K562 (cell line): ENCODE data around the gene LRRC1. TPM values are rescaled to one million over a fixed set of nuclear protein-coding genes. Genes with fewer than 3 reads are reported as not detected.

Experiments
- ATAC-seq: fragments of 200-7000 bp; cut with Tn5 transposase; 3 replicates; pipeline ENCODE4 v1.9.1; 2020; ENCODE audit warnings: moderate library complexity
- BruUV-seq: library from RNA; stranded (reverse); fragments of 400-500 nt; replicated peaks from 2 replicates; lab custom pipeline; 2021; lab: Mats Ljungman, UMichigan
- CTCF ChIA-PET: fragments of 300-600 bp; formaldehyde crosslinking; extraction: SDS; loops from one replicate; lab custom pipeline; 2021; ENCODE audit warnings: low intra/inter-chr PET ratio; lab: Yijun Ruan, JAX
- POLR2A ChIA-PET: fragments of 300-600, 350-650 bp; sonication (Branson Sonifier 250); formaldehyde crosslinking; extraction: SDS; loops from one replicate; lab custom pipeline; 2021; ENCODE audit warnings: antibody characterized with exemption, inconsistent platforms; lab: Yijun Ruan, JAX
- DNase-seq, 4 experiments: peaks; one replicate each; pipeline versions ENCODE4 v3.0.0 to v3.0.0-alpha.2; 2011 to 2018; ENCODE audit warnings: low spot score in 3 of 4, mixed read lengths in 3 of 4; ENCODE audit errors: extremely low read depth in 1 of 4
- FAIRE-seq: peaks from 2 replicates; lab custom pipeline; 2011; peaks lifted over from hg19 to GRCh38; lab: Jason Lieb, UNC
- H2AFZ ChIP-seq: 2 replicates; pipeline ENCODE4 v1.6.0; 2011; ENCODE audit warnings: low read depth, low read length, control low read depth, inconsistent platforms
- H3K27ac ChIP-seq: fragments of 200-600 bp; 3 replicates; pipeline ENCODE4 v1.8.0; 2011; ENCODE audit warnings: low read depth, mild to moderate bottlenecking, control low read depth, inconsistent platforms, low read length, moderate library complexity, mixed read lengths; ENCODE audit errors: extremely low read depth
- H3K27me3 ChIP-seq, 2 experiments: fragments of 300-600 bp in 1 of 2; 2 replicates in 1 of 2; 3 replicates in 1 of 2; pipeline versions ENCODE4 v1.6.0 to v1.8.0; 2011; ENCODE audit warnings: inconsistent platforms in 2 of 2, low read length in 2 of 2, mild to moderate bottlenecking in 1 of 2, mixed read lengths in 1 of 2, moderate library complexity in 1 of 2; ENCODE audit not compliant: control insufficient read depth in 2 of 2, insufficient read depth in 2 of 2
- H3K36me3 ChIP-seq: fragments of 300-600 bp; 3 replicates; pipeline ENCODE4 v1.8.0; 2011; ENCODE audit warnings: mild to moderate bottlenecking, low read length, inconsistent platforms; ENCODE audit not compliant: control insufficient read depth, insufficient read depth
- H3K4me1 ChIP-seq, 2 experiments: fragments of 200-600 bp in 1 of 2; replicated peaks in 1 of 2; 2 replicates in 1 of 2; 3 replicates in 1 of 2; pipeline versions ENCODE4 v1.5.1 to v1.8.0; 2011; ENCODE audit warnings: inconsistent platforms in 2 of 2, low read length in 2 of 2, mild to moderate bottlenecking in 1 of 2, mixed read lengths in 1 of 2, moderate library complexity in 1 of 2; ENCODE audit not compliant: control insufficient read depth in 2 of 2, insufficient read depth in 2 of 2
- H3K4me2 ChIP-seq: 2 replicates; pipeline ENCODE4 v1.6.1; 2011; ENCODE audit warnings: low read length, control low read depth, inconsistent platforms, mixed read lengths; ENCODE audit not compliant: insufficient read depth
- H3K4me3 ChIP-seq: fragments of 200-600 bp; sonication (generic), shearing (Covaris generic); 2 replicates; pipeline ENCODE4 v1.5.1; 2016; ENCODE audit warnings: control low read depth, inconsistent platforms
- H3K79me2 ChIP-seq: fragments of 200-600 bp; 3 replicates; pipeline ENCODE4 v1.8.0; 2011; ENCODE audit warnings: low read length, inconsistent platforms; ENCODE audit not compliant: control insufficient read depth, insufficient read depth
- H3K9ac ChIP-seq, 2 experiments: 2 replicates each; pipeline versions ENCODE4 v1.6.0 to v1.6.1; 2011; ENCODE audit warnings: low read depth in 2 of 2, low read length in 2 of 2, control low read depth in 1 of 2, inconsistent platforms in 1 of 2, mild to moderate bottlenecking in 1 of 2, mixed read lengths in 1 of 2; ENCODE audit not compliant: insufficient read depth in 1 of 2
- H3K9me1 ChIP-seq: one replicate; pipeline ENCODE4 v1.6.0; 2011; ENCODE audit warnings: inconsistent platforms, mild to moderate bottlenecking, low read length, moderate library complexity; ENCODE audit not compliant: control insufficient read depth, insufficient read depth
- H3K9me3 ChIP-seq: replicated peaks from 2 replicates; pipeline ENCODE4 v1.5.1; 2011; ENCODE audit warnings: low read depth, low read length, inconsistent platforms; ENCODE audit not compliant: control insufficient read depth, insufficient read depth
- H4K20me1 ChIP-seq: replicated peaks from 2 replicates; pipeline ENCODE4 v1.6.1; 2011; ENCODE audit warnings: low read length, inconsistent platforms, mixed read lengths; ENCODE audit not compliant: control insufficient read depth, insufficient read depth
- DLX4 ChIP-seq: fragments of 250-450 bp; sonication (Bioruptor Pico); IDR thresholded peaks from 2 replicates; pipeline ENCODE4 v1.6.1; 2021; ENCODE audit warnings: mild to moderate bottlenecking
- FOXK1 ChIP-seq: sonication (generic); formaldehyde crosslinking; IDR thresholded peaks from 2 replicates; pipeline ENCODE4 v1.8.0; 2022; ENCODE audit warnings: missing genetic modification reagents, mild to moderate bottlenecking, borderline replicate concordance
- MLX ChIP-seq, 2 experiments: fragments of 450-650 bp in 1 of 2; sonication (generic) in 1 of 2; formaldehyde crosslinking; conservative IDR thresholded peaks; 2 replicates each; pipeline versions ENCODE4 v1.4.0 to v1.8.1; 2020 to 2022; ENCODE audit warnings: mild to moderate bottlenecking in 1 of 2, missing genetic modification reagents in 1 of 2
- PHF21A ChIP-seq: fragments of 450-650 bp; IDR thresholded peaks from 2 replicates; pipeline ENCODE4 v1.6.1; 2017; ENCODE audit warnings: low read depth, borderline replicate concordance
- PHF8 ChIP-seq: fragments of 200-600 bp; sonication (generic); IDR thresholded peaks from 2 replicates; pipeline ENCODE4 v1.6.1; 2012; ENCODE audit warnings: mixed run types, mild to moderate bottlenecking, inconsistent platforms, low read length, moderate library complexity, borderline replicate concordance
- PTBP1 ChIP-seq: fragments of 200-400 bp; formaldehyde crosslinking; IDR thresholded peaks from 2 replicates; pipeline ENCODE4 v1.6.1; 2017; ENCODE audit warnings: low read depth, low read length
- RHOXF2B ChIP-seq: fragments of 250-450 bp; sonication (Bioruptor Pico); conservative IDR thresholded peaks from 2 replicates; pipeline ENCODE4 v1.5.1; 2021
- TSHZ1 ChIP-seq: fragments of 250-450 bp; sonication (Bioruptor Pico); IDR thresholded peaks from 2 replicates; pipeline ENCODE4 v1.4.0; 2020; ENCODE audit warnings: mild to moderate bottlenecking, moderate library complexity
- USF1 ChIP-seq: sonication (generic); formaldehyde crosslinking; IDR thresholded peaks from 2 replicates; pipeline ENCODE4 v1.9.0; 2022; ENCODE audit warnings: mild to moderate bottlenecking, missing genetic modification reagents
- ZNF212 ChIP-seq: fragments of 450-650 bp; formaldehyde crosslinking; IDR thresholded peaks from 2 replicates; pipeline ENCODE4 v1.4.0; 2020; ENCODE audit warnings: mild to moderate bottlenecking
- ZNF253 ChIP-seq: fragments of 250-450 bp; sonication (Bioruptor Pico); conservative IDR thresholded peaks from 2 replicates; pipeline ENCODE4 v1.6.1; 2021; ENCODE audit warnings: mild to moderate bottlenecking
- ZSCAN29 ChIP-seq: fragments of 450-650 bp; IDR thresholded peaks from 2 replicates; pipeline ENCODE4 v1.6.1; 2017
- WGBS: fragments of 100-300 bp; shearing (Covaris generic); methylation state at CpG from one replicate; pipeline ENCODE4 v1.1.6; 2016; ENCODE audit warnings: low coverage, mixed read lengths; ENCODE audit not compliant: insufficient coverage; ENCODE audit errors: missing lambda C conversion rate; 5-methylcytosine and 5-hydroxymethylcytosine counted together
- in situ Hi-C: fragments of 300-500 bp; cut with MboI; formaldehyde crosslinking; loops from 4 replicates; pipeline ENCODE4 v1.15.0; 2018; ENCODE audit warnings: inconsistent platforms, mixed read lengths
- intact Hi-C: fragments of 100-400 bp; cut with micrococcal nuclease; formaldehyde crosslinking; loops from 2 replicates; pipeline ENCODE4 v1.14.2; 2022
- polyA plus RNA-seq, 8 experiments: library from polyadenylated mRNA; depleted of rRNA in 4 of 8; stranded (reverse) in 5 of 8; unstranded in 3 of 8; fragments of >200 nt; fragmentation: Nextera tagmentation in 2 of 8; fragmentation: Illumina TruSeq in 1 of 8; extraction: Ambion mirVana in 2 of 8; extraction: Trizol in 1 of 8; gene quantifications; 2 replicates each; pipeline versions ENCODE4 v1.2.1 to v1.2.3, GENCODE V29; 2011 to 2014; ENCODE audit warnings: inconsistent platforms in 1 of 8, missing spikeins in 1 of 8
- total RNA-seq, 7 experiments: library from RNA; depleted of rRNA in 6 of 7; stranded (reverse); fragments of >200 nt in 6 of 7; fragmentation: Illumina TruSeq in 2 of 7; extraction: Trizol in 2 of 7; gene quantifications; 2 replicates each; pipeline versions ENCODE4 v1.2.1 to v1.2.3, GENCODE V29; 2011 to 2021; ENCODE audit warnings: low replicate concordance in 1 of 7

LRRC1 gene
- total and polyA plus RNA-seq, 9 of the 15 experiments (the other 6 are each of a cell fraction or from before 2014, with no cell fraction given), result not detected

DNA sequence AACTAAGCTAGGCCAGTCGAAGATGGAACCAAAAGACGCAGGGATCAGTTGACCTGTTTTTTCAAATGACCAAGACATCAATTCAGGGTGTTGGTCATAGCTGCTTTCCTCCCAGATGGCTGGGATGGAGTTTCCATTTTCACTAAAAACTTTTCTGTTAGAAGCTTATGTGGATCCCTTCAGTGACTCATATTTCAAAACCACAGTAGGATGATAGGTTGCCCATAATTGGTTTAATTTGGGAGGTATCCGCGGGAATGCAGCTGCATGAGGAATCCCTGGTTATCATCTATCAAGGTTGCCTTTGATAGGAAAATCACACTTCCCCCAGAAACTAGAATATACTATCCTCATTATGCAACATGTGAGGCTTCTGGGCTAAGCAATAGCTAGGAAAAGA lies 165.5 kb downstream of the LRRC1 start:
- intact Hi-C loops, result no loop called here
- Histone ChIP-seq H3K4me2 (no peak overlapping the region), H3K9ac (no peak overlapping the region), H3K9me1 (no peaks in the 10 kb centered on the region), H3K27me3 (no peaks in the 10 kb centered on the region), H3K27ac (no peak overlapping the region), H3K36me3 (no peaks in the 10 kb centered on the region), H2AFZ (no peak overlapping the region), H3K4me3 (no peak overlapping the region), H3K9me3 (no peaks in the 10 kb centered on the region), H3K79me2 (no peaks in the 10 kb centered on the region), H3K4me1 (no peaks in the 10 kb centered on the region), H4K20me1 (no peaks in the 10 kb centered on the region)
- 2% methylated on average over 4 of the region's 4 CpGs for WGBS
- in situ Hi-C loops, result no loop called here
- no TSS peak for BruUV-seq
- FAIRE-seq (no peak), DNase-seq (no peak), ATAC-seq (no peak)
- TF ChIP-seq ZNF212 (no peak), PHF8 (no peak), PTBP1 (no peak), ZNF253 (no peak), PHF21A (no peak), ZSCAN29 (no peak), FOXK1 (CRISPR knock-in tag) (no peak), MLX (CRISPR knock-in tag; conservative IDR thresholded peaks at IDR 0.05) (no peak), USF1 (CRISPR knock-in tag) (no peak), RHOXF2B (CRISPR knock-in tag) (no peak), TSHZ1 (CRISPR knock-in tag) (no peak), DLX4 (CRISPR knock-in tag) (no peak)
- ChIA-PET POLR2A (interaction anchor here (1.1 to 1.5 kb wide), 2 partner anchors 9 to 21 kb away, joined by 3 to 4 read pairs; no protein-coding TSS in a partner anchor), CTCF (no interaction called here)
